ENCODE results near the gene URB2.

- TF ChIP-seq, protein P1, sequence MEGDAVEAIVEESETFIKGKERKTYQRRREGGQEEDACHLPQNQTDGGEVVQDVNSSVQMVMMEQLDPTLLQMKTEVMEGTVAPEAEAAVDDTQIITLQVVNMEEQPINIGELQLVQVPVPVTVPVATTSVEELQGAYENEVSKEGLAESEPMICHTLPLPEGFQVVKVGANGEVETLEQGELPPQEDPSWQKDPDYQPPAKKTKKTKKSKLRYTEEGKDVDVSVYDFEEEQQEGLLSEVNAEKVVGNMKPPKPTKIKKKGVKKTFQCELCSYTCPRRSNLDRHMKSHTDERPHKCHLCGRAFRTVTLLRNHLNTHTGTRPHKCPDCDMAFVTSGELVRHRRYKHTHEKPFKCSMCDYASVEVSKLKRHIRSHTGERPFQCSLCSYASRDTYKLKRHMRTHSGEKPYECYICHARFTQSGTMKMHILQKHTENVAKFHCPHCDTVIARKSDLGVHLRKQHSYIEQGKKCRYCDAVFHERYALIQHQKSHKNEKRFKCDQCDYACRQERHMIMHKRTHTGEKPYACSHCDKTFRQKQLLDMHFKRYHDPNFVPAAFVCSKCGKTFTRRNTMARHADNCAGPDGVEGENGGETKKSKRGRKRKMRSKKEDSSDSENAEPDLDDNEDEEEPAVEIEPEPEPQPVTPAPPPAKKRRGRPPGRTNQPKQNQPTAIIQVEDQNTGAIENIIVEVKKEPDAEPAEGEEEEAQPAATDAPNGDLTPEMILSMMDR (IDR thresholded peaks at IDR 0.05) = no peak
- TF ChIP-seq POLR2A (IDR thresholded peaks at IDR 0.05) = no peak
- TF ChIP-seq POLR2AphosphoS5 (IDR thresholded peaks at IDR 0.05) = peak in 1 of 2 donors; percentile 58
Observed at GRCh38 chr1:229694053-229694693, 68.1 kb downstream of the URB2 start.
